Glomerular visceral epithelial cell (primary cell): ENCODE results near the gene DSCAML1.

Experiments used
- DNase-seq: peaks from one replicate; pipeline ENCODE4 v3.0.0-alpha.2; 2016; ENCODE audit errors: extremely low spot score

Gene DSCAML1

DNA sequence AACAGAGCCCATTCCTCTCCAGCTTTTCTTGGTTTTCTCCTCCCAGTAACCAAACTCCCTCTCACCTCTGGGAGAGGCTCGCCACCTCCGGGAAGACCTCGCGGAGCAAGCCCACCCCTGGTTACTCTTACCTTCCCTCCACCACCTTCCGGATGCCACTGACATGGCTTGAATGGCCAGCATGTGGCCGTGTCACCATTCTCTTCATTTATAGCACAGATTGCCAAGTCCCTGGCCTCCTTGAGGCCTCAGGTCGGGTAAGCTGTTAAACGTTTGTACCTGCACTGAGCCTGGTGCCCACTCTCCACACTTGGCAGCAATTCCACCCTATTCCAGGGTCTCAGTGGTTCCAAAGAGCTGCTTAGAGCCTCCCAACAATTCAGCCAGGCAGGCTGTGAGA lies 35.5 kb upstream of the DSCAML1 start:
- DNase-seq: no peak

DNA sequence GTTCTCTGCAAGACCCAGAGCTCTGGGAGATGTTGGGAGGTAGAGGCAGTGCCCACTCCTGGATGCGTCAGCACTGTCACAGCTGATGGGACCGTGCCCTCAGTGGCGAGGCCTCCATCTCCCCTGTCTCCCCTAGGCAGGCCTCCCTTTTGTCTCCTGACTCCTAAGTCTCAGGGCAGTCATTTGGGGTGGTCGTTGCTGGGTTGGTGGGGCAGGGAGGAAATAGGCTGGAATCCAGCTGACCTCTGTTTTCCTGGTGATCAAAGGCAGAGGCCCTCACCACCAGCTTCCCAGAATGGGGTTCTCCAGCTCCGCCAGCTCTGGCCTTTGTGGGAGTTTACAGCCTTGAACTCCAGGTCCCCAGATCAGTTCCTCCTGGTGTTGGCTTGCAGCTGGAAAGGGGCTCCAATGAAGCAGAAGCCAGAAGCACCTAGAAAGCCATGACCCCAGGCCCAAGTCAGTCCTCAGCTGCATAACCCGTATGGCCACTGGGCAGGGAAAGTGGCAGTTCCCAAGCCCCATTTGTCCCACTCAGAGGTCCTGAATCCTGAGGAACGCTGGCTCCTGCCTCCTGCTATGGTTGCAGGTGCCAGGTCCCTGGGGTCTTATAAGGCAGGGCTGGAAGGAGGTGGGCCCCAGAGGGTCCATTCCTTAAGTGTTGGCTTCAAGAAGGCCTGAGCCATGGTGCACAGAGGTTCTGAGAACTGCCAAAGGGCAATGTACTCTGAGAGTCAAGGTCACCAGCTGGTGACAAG lies 34.8 kb upstream of the DSCAML1 start:
- no peak for DNase-seq

DNA sequence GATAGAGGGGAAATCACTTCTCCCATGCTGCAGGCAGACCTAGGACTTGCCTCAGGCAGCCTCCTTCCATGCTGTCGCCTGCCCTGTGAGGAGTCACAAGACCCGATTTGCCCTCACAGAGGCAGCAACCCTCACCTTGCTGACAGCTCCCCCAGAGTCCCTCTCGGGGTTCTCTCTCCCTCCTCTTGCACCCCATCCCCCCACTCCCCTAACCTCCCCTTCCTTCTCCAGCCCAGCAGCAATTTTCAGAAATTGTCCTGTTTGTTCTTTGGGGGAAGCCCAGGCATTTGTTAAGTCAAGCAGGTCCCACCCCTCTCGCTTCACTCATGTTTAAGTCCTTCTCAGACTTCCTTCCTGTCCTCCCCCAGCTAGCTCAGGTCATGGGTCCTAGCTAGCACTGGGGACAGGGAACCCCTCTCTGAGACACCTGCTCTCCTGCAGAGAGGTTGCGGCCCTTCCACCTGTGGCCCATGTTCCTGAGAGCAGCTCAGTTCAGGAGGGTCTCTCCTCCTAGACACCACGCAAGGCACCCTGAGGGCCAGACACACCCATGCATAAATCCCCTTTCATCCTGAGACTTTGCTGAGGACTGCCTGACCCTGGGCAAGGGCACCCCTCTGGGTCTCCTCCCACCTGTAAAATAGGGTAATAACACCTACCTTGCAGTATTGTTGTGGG lies 33.8 kb upstream of the DSCAML1 start:
- no peak for DNase-seq

DNA sequence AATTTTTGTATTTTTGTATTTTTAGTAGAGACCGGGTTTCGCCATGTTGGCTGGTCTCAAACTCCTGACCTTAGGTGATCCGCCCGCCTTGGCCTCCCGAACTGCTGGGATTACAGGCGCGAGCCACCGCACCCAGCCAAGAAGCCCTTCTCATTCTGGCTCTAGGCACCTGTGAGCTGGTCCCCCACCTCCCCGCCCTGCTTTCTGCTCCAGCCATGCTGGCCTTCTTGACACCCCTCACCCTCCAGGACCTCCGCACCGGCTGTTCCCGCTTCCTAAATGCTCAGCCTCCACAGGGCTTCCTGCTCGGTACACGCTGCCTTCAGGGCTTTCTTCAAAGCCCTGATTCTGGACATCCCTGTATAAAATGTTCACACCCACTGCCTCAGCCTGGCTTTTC lies 33.1 kb upstream of the DSCAML1 start:
- no peak for DNase-seq

DNA sequence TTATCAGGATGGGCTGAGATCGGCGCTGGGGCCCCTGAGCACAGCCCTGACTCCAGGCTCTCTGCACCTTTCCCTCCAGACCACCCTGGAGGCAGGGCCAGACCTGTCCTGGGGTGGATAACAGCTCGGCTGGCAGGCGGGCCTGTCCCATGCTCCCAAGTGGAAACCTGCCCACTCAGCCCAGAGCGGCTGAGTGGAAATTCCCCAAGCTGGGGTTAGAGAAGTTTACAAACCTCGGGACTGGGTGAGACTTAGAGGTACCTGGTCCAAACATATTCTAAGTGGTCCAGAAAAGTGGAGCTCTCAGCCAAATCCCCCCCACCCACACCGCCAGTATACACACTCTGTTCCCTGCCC lies 32.3 kb upstream of the DSCAML1 start:
- peak; percentile 8 for DNase-seq

GRCh38 chr11:117828611-117829368 lies 31.8 kb upstream of the DSCAML1 start:
- DNase-seq: peak; percentile 89

GRCh38 chr11:117827521-117828511 lies 30.8 kb upstream of the DSCAML1 start:
- DNase-seq: no peak

- peak; percentile 41 for DNase-seq
Observed at GRCh38 chr11:117826832-117827231, 29.8 kb upstream of the DSCAML1 start.

DNA sequence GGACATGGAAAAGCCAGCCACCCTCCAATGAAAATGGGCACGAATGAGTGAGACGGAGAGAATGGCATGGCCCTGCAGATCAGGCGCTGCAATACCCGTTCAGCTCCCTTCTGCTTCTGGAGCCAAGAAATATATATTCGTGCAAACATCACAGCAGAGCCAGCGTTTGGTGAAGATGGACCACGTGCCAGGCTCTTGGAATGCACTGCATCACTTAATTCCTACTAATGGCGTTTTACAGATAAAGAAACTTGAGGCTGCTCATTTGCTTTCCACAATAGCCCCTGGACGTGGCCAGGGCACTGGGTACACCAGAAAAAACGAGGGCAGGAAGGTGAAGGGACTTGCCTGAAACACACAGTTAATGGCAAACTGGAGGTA lies 29.2 kb upstream of the DSCAML1 start:
- no peak for DNase-seq

DNA sequence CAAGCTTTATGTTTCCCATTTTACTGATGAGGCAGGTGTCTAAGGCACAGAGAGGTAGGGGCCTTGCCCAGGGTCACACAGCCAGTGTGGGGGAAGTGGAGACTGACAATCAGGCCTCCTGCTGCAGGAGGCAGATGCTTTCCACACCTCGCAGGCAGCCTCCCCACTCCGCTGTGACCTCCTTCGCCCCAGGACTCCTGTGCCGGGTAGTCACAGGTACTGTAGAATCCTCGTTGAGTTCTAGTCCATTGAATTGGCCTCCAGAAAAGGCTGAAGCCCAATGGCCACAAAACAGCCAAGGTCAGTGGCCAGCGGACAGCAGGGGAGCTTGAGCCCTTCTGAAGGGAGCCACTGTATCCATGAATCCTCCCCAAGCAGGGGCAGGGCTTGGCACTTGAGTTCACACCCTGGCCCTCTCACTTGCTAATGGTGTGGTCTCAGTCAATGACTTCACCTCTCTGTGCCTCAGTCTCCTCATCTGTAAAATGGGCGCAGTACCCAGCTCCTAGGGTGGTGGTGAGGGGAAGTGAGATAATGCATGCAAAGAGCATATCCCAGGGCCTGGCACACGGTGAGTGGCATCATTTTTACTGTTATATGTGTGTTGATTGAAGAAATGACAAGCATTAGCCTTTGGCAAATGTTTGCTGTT lies 28.6 kb upstream of the DSCAML1 start:
- DNase-seq: no peak

DNA sequence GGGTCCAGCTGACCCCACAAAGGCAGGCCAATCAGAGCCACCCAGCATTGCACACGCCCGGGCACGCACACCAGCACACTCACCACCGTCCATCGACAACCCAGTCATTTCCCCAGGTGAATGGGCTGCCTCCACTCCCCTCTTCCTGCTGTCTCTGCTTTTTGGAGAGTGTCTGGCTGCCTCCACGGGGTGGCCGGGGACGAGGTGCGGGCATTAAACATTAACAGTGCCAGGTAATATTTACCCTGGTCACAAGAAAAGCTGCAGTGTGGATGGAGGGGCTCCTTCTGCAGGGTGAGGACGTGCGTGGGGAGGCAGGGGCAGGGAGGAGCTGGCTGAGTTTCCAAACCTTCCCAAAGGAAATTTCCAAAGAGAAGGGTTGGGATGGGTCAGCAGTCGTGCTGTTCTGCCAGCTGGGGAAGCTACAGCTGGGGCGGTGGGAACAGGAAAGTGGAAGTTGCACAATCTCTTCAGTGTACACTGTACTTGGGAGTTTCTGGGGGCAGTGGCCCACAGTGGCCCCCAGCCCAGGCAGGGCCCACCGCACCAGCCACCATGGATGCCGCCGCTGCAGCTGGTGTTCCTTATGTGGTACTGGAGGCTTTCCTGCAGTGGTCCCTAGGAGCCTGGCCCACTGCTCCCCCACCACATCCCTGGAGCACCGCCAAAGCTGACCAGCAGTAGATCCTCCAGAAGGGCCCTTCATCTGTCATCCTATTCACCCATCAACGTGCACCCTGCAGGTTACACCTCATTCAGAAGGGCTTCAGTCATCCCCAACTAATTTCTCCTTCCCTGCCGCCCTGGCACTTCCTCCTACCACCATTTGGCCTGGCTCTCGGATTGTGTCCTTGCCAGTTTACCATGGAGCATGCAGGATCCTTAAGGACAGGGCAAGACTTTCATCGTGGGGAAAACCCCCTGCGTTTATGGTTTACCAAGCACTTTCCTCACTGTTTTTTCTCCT lies 27.8 kb upstream of the DSCAML1 start, which contains the start of gene FXYD2:
Gene FXYD2 (minus strand): TSS at position 174 of the 967 bp plus-strand sequence. CDS start 66 bp downstream, at position 108.
- DNase-seq: peak; percentile 59

- DNase-seq: peak; percentile 12
Observed at GRCh38 chr11:117823946-117824420, 27.0 kb upstream of the DSCAML1 start.

DNA sequence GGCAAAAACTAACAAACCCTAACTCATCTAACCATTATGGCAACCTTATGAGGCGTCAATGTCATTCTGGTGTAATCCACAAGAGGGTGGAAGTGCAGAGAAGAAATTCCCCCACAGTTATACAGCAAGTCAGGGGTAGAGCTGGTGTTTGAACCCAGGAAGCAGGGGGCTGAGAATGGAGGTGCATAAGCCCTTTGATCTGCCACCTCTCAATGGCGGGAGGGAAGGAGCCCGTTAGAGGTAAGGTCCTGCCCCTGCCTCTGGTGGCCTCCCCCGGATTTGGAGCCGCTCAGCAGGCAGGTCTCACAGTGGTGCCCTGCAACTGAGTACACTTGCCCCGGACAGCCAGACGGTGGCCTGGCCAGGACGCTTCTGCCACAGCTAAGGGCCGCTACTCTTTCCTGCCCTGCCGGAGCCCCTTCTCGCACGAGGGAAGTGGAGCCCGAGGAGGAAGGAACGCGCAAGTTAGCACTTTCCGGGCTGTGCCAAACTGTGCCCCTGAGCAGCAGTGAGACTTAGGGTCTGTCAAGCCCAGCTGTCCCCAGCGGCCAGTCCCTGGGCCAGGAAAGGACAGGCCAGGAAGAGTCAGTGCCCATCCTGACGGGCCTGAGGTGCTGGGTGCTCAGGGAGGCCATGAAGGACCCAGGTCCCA lies 26.4 kb upstream of the DSCAML1 start:
- peak; percentile 42 for DNase-seq

GRCh38 chr11:117822074-117823033 lies 25.3 kb upstream of the DSCAML1 start:
- DNase-seq: peak; percentile 52

DNA sequence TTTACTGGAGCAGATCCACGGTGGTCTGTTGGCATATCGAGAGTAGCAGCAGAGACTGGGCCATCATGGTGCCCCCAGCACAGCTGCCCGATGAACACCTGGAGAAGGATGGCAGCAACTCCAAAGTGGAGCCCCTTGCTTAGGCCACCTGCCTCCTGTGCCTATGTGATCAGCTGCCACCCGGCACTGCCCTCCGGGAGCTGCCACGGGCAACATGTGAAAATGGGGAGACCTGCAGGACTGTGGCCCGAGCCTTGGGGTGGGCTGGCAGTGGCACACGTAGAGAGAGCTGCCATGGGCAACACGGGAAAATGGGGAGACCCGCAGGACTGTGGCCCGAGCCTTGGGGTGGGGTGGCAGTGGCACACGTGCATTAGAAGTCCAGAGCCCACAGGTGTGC lies 24.4 kb upstream of the DSCAML1 start:
- DNase-seq: no peak

DNA sequence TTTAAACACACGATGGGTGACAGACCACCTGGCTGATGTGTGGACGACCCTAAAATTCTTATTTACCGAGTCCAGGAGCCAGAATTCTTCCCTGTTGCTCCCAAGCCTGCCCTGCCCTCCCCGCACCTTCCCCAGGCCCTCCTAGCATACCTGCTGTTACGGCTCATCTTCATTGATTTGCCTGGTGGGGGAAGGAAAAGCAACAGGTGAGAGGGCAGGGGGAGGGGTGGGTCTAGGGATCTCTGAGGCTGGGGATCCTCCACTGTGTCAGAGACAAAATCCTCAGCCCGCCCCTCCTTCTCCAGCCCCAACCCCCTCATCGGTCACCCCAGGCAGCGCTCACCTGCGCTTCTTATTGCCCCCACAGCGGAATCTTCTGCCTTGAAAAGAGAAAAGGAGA lies 23.5 kb upstream of the DSCAML1 start:
- DNase-seq: no peak

- DNase-seq: no peak
Observed at GRCh38 chr11:117820071-117820470, 23.1 kb upstream of the DSCAML1 start.
